GM19035 (cell line): ENCODE results near the gene TRIM39.
A peak's percentile ranks its signal among the peaks of the same experiment; 100 is the strongest.
"Not testable (repeated sequence)": the region's sequence is repeated elsewhere in the genome, so short reads cannot be mapped to it uniquely, and the experiment has no call there.

Source experiments
- ATAC-seq: cut with Tn5 transposase; IDR thresholded peaks from one replicate; pipeline ENCODE4 v1.9.1; 2021; ENCODE audit not compliant: unreplicated experiment

The TRIM39 gene

GRCh38 chr6:30326526-30327231 is at the start of gene TRIM39:
TSS of gene TRIM39 (plus strand) at chr6:30326927. CDS start at chr6:30329318, 2,391 bp downstream.
- ATAC-seq, result peak; percentile 73

DNA sequence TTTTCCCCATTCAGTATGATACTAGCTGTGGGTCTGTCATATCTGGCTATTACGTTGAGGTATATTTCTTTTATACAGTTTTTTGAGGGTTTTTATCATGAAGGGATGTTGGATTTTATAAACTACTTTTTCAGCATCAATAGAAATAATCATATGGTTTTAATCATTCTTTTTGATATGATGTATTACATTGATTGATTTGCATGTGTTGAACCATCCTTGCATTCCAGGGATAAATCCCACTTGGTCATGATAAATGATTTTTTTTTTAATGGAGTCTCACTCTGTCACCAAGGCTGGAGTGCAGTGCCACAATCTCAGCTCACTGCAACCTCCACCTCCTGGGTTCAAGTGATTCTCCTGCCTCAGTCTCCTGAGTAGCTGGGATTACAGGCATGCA is 45.7 kb upstream of the TRIM39 start:
- not testable (repeated sequence) for ATAC-seq

DNA sequence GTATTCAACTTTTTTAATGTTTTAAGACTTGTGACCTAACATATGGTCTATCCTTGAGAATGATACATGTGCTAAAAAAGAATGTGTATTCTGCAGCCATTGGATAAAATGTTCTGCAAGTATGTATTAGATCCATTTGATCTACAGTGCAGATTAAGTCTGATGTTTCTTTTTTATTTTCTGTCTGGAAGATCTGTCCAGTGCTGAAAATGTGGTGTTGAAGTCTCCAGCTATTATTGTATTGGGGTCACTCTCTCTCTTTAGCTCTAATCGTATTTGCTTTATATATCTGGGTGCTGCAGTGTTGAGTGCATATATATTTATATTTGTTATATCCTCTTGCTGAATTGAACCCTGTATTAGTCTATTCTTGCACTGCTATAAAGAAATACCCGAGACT is 44.2 kb upstream of the TRIM39 start:
- ATAC-seq, result no peak

- ATAC-seq, result no peak
Measured at GRCh38 chr6:30283761-30284160, 43.0 kb upstream of the TRIM39 start.

DNA sequence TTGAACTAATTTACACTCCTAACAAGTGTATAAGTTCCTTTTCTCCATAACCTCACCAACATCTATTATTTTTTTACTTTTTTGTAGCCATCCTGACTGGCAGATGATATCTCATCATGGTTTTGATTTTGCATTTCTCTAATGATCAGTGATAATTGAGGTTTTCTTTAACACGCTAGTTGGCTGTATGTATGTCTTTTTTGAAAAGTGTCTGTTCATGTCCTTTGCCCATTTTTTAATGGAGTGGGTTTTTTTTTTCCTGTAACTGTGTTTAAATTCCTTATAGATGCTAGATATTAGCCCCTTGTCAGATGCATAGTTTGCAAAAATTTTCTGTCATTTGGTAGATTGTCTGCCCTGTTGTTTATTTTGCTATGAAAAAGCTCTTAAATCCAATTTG is 39.6 kb upstream of the TRIM39 start:
- no peak for ATAC-seq

DNA sequence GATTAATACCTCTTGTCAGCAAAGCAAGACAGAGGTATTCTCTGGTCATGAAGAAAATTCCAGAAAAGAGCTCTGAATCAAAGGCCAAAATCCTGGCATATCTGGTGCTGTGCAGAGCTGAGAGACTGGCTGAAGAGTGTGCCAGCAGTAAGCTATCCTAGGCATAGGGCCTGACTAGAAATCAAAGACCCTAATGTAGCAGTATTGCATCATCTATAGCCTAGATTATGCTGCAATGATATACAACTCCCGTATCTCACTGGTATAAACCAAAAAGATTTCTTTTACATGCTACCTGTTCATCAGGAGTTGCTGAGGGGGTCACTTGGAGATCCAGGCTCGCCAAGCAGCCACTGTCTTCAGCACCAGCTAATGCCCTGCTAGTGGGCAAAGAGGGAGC is 30.9 kb upstream of the TRIM39 start:
- no peak for ATAC-seq

- ATAC-seq, result no peak
Measured at GRCh38 chr6:30304002-30304401, 22.7 kb upstream of the TRIM39 start.

DNA sequence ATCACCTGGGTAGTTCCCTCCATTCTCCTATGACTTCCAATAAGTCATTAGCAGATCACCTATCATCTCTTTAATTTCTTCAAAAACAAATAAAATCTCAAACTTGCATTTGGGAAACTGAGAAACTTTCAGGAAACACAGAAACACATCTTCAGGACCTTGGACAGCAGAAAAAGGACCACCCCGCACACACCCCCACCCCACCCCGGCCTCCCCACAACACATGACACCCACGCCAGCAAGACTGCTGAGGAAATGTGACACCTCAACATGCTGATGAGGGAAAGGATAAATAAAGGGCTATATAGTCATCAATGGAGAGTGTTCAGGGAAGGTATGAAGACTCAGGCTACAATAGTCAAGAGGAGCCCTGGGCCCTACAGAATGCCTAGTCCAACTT is 15.6 kb upstream of the TRIM39 start:
- ATAC-seq, result no peak

GRCh38 chr6:30311671-30312070 is 15.1 kb upstream of the TRIM39 start:
- no peak for ATAC-seq

- no peak for ATAC-seq
Measured at GRCh38 chr6:30312266-30312665, 14.5 kb upstream of the TRIM39 start.

DNA sequence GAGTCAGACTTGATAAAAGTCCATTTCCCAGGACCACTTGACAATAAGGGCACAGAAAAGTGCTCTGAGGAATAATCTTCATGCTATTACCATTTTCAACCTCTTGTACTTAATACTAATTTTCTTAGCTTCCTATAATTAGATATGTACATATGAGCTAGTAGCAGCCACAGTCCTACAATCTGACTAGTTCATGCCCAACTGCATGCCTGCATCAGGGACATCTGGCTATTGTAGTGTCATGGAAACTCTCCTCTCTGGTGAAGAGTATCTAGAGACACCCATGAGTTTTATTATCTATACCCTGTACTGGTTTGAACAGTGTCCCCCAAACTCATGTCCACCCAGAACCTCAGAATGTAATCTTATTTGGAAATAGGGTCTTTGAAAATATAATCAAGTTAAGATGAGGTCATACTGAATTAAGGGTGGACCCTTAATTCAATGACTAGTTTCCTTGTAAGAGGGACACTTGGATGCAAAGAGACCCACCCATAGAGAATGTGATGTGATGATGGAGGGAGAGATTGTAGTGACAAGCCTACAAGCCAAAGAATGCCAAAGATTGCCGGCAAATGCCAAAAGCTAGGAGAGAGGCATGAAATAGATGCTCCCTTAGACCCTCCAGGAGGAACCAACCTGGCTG is 13.9 kb upstream of the TRIM39 start:
- no peak for ATAC-seq

GRCh38 chr6:30315156-30315555 is 11.6 kb upstream of the TRIM39 start:
- ATAC-seq, result no peak

- ATAC-seq, result no peak
Measured at GRCh38 chr6:30317913-30318589, 8.7 kb upstream of the TRIM39 start.

DNA sequence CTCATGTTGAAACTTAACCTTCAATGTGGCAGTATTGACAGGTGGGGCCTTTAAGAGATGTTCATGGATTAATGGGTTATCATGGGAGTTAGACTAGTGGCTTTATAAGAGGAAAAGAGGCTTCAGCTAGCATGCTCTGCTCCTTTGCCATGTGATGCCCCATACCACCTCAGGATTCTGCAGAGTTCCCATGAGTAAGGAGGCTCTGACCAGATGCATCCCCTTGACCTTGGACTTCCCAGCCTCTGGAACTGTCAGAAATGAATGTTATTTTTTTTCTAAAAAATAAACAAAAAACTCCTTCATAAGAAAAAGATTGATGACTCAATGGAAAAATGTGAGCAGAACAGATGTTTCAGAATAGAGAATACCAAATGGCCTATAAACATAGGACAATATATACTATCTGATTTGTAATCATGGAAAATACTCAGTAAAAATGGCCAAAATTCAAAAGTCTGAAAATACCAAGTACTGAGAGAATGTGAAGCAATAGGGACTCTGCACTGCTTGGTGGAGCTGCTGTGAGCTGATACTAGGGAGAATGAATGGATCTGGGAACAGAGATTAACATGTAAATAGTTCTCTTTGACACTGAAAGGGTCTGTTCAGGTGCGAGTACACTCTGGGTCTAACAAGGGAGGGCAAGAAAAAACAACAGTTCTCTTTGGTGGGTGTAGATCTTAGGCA is 7.4 kb upstream of the TRIM39 start:
- no peak for ATAC-seq

DNA sequence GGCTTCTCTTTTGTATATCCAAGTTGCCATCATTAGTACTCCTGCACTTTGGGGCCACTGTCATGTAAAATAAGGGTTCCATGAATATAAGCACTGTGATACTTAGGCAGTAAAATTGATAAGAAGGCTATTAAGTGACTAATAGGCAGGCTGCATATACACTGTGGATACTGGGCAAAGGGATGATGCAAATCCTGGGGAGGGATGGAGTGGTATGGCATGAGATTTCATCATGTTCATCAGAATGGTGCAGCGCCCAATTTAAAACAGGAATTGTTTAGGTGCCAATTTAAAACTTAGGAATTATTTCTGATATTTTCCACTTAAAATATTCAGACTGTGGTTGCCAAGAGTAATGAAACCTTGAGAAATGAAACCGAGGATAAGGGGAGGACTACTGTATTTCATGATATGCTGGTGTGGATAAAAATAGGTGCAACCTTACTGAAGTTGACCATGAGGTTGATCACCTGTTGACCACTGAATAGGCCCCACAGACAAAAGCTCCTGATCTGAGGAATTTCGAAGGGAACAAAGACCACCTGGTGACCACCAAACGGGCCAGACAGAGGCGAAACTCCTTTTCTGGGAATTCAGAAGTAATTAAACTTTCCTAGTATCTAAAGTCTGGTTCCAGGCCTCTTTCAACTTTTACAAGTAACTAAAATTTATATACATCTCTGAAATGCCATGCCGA is 4.9 kb upstream of the TRIM39 start:
- ATAC-seq, result no peak

GRCh38 chr6:30322527-30323501 is 3.9 kb upstream of the TRIM39 start:
- no peak for ATAC-seq

- ATAC-seq, result no peak
Measured at GRCh38 chr6:30323806-30324205, 2.9 kb upstream of the TRIM39 start.

- ATAC-seq, result no peak
Measured at GRCh38 chr6:30325150-30325872, 1.4 kb upstream of the TRIM39 start.

- ATAC-seq, result peak; percentile 47
Measured at GRCh38 chr6:30325873-30326525, 728 bp upstream of the TRIM39 start.
